Mesodermal cell (in vitro differentiated cells): ENCODE data around the gene HTR3E.
"Not testable (repeated sequence)": the region's sequence is repeated elsewhere in the genome, so short reads cannot be mapped to it uniquely, and the experiment has no call there.

Source experiments
- H3K27ac ChIP-seq: 2 replicates; pipeline ENCODE4 v1.7.0; 2013; ENCODE audit warnings: mild to moderate bottlenecking, low read depth, low read length, moderate library complexity; ENCODE audit not compliant: severe bottlenecking
- H3K36me3 ChIP-seq: 2 replicates; pipeline ENCODE4 v1.7.1; 2013; ENCODE audit warnings: mild to moderate bottlenecking, low read length, moderate library complexity; ENCODE audit not compliant: control insufficient read depth, insufficient read depth
- H3K4me1 ChIP-seq: one replicate; pipeline ENCODE4 v1.7.1; 2013; ENCODE audit warnings: mild to moderate bottlenecking, low read length; ENCODE audit not compliant: insufficient read depth, control insufficient read depth, poor library complexity, severe bottlenecking
- H3K4me3 ChIP-seq: 2 replicates; pipeline ENCODE4 v1.7.0; 2013; ENCODE audit warnings: low read length, control low read depth, mild to moderate bottlenecking; ENCODE audit not compliant: insufficient read depth, poor library complexity, severe bottlenecking; ENCODE audit errors: extremely low read depth
- H3K9me3 ChIP-seq: 2 replicates; pipeline ENCODE4 v1.7.1; 2013; ENCODE audit warnings: mild to moderate bottlenecking, low read length, moderate library complexity; ENCODE audit not compliant: control insufficient read depth
- WGBS, 2 experiments: methylation state at CpG; one replicate each; pipeline ENCODE4 v1.1.5; 2013; ENCODE audit warnings: missing lambda C conversion rate in 2 of 2; ENCODE audit not compliant: insufficient coverage in 2 of 2; 5-methylcytosine and 5-hydroxymethylcytosine counted together

HTR3E gene

GRCh38 chr3:184110316-184110725, 13.5 kb downstream of the HTR3E start:
- Histone ChIP-seq H3K4me1 (peaks cover 3% of the 10 kb centered on the region), H3K27ac (no peak overlapping the region), H3K36me3 (no peaks in the 10 kb centered on the region), H3K9me3 (no peaks in the 10 kb centered on the region), H3K4me3 (no peak overlapping the region)
- WGBS, 2 experiments: 56 to 73% methylated on average over 5 to 7 of the region's 7 CpGs

DNA sequence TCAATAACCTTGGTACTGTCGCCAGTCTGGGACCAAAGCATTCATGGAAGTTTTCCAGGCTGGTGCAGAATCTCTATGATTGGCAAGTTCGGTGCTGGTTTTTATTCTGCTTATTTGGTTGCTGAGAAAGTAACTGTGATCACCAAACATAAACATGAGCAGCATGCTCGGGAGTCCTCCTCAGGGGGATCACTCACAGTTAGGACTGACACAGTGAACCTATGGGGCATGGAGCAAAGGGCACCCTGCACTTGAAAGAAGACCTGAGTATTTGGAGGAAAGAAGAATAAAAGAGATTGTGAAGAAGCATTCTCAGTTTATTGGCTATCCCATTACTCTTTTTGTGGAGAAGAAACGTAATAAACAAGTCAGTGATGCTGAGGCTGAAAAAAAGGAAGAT, 19.2 kb downstream of the HTR3E start:
- H3K36me3 ChIP-seq: no peaks in the 10 kb centered on the region
- 83 to 87% methylated on average over 2 to 4 of the region's 4 CpGs for WGBS, 2 experiments
- no peaks in the 10 kb centered on the region for H3K4me1 ChIP-seq
- no peaks in the 10 kb centered on the region for H3K9me3 ChIP-seq
- H3K27ac ChIP-seq: no peak overlapping the region
- no peak overlapping the region for H3K4me3 ChIP-seq

DNA sequence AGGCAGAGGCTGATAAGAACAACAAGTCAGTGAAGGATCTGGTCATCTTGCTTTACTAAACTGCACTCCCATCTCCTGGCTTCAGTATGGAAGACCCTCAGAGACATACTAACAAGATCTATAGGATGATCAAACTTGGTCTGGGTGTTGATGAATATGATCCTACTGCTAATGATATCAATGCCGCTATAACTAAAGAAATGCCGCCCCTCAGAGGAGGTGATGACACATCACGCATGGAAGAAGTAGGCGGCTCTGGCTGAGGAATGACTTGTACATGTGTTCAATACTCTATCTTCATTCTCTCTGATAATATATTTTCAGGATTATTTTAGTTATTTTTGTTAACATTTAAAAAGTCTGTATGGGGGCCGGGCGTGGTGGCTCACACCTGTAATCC, 20.8 kb downstream of the HTR3E start:
- H3K36me3 ChIP-seq: no peaks in the 10 kb centered on the region
- whole genome bisulfite sequencing, 2 experiments: no CpG with 5 or more reads among the region's 6 CpGs

DNA sequence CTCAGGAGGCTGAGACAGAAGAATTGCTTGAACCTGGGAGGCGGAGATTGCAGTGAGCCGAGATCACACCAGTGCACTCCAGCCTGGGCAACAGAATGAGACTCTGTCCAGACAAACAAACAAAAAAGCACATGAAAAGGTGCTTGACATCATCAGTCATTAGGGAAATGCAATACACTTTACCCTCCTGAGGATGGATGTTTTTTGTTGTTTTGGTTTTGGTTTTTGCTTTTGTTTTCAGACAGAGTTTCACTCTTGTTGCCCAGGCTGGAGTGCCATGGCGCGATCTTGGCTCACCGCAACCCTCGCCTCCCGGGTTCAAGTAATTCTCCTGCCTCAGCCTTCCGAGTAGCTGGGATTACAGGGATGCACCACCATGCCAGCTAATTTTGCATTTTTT, 24.2 kb downstream of the HTR3E start:
- 94% methylated on average over 8 of the region's 8 CpGs for WGBS, 2 experiments
- not testable (repeated sequence) for H3K9me3 ChIP-seq, H3K4me1 ChIP-seq, H3K36me3 ChIP-seq, H3K4me3 ChIP-seq, H3K27ac ChIP-seq

More for the DNA sequence above, 20.8 kb downstream of the HTR3E start:
- no peaks in the 10 kb centered on the region for H3K9me3 ChIP-seq
- no peak overlapping the region for H3K27ac ChIP-seq
- H3K4me3 ChIP-seq: no peak overlapping the region
- no peaks in the 10 kb centered on the region for H3K4me1 ChIP-seq

DNA sequence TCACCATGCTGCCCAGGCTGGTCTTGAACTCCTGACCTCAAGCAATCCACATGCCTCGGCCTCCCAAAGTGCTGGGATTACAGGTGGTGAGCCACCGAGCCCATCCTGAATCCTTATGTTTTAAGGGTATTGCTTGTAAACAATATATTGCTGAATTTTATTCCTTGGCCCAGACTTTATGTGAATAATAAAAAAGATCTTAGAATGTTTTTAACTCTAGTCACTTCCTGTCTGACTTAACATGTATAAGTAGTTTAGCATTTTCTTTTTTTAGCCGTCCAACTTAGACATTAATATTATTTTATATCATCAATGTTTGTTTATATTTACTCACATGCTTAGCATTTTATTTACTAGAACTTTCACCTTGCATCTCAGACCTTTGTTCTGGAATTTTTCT, 29.1 kb downstream of the HTR3E start:
- Histone ChIP-seq H3K36me3 (no peaks in the 10 kb centered on the region), H3K4me1 (no peaks in the 10 kb centered on the region), H3K27ac (no peak overlapping the region), H3K9me3 (no peaks in the 10 kb centered on the region), H3K4me3 (no peak overlapping the region)
- no CpG with 5 or more reads among the region's 3 CpGs for WGBS, 2 experiments

- Histone ChIP-seq H3K9me3 (no peaks in the 10 kb centered on the region), H3K4me1 (peaks cover 3% of the 10 kb centered on the region), H3K27ac (no peak overlapping the region), H3K4me3 (no peak overlapping the region), H3K36me3 (no peaks in the 10 kb centered on the region)
- WGBS, 2 experiments: no CpG with 5 or more reads among the region's 2 CpGs
Observed at GRCh38 chr3:184129012-184129411, 32.1 kb downstream of the HTR3E start.

- Histone ChIP-seq H3K9me3 (no peaks in the 10 kb centered on the region), H3K4me3 (no peak overlapping the region), H3K27ac (no peak overlapping the region), H3K4me1 (peaks cover 3% of the 10 kb centered on the region), H3K36me3 (peaks cover 9% of the 10 kb centered on the region)
- WGBS, 2 experiments: 83% methylated on average over 1 of the region's 4 CpGs; no CpG with 5 or more reads in 1 of the 2 experiments
Observed at GRCh38 chr3:184132945-184133344, 36.1 kb downstream of the HTR3E start.

DNA sequence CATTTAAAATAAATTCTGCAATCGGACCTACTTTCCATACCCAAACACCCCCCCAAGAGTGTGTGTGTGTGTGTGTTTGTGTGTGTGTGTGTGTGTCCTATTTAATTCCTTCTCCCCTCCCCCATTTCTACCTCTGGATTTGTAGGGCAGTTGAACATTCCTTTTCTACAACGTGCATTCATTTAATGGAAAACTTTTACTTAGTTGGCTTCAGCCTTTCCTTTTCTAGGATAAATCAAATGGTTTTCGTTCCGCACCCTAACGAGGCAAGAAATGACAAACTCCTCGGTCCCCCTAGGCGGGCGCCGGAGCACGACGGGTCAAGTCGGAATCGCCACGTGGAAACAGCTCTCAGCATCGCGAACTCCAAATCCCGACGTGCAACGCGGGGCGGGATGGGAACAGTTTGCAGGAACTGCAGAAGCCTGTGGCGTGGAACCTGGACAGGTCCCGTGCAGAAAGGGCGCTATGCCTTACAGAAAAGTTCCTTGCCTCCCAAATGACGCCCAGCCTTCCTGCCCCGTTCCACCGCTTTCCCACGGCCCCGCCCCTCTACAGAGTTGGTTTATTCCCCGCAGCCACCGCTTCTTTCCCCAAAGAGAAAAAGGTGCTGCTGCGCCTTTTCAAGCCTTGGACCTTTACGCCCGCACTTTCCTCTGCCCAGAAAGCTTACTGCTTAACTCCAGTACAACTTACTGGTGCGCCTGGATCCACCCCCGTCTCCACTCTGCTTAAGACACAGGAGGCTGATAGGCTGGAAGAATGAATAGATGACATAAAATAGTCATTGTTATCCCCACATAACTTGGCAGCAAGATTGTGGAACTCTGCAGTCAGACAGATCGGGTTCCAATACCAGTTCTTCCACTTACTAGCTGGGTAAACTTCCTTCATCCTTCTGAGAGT, 37.2 kb downstream of the HTR3E start:
- Histone ChIP-seq H3K4me1 (peaks cover 3% of the 10 kb centered on the region), H3K9me3 (no peaks in the 10 kb centered on the region), H3K36me3 (peaks cover 14% of the 10 kb centered on the region), H3K27ac (peak overlapping the region; percentile 78), H3K4me3 (peak overlapping the region; percentile 85)
- 0 to 1% methylated on average over 28 to 29 of the region's 37 CpGs for WGBS, 2 experiments

- Histone ChIP-seq H3K4me3 (peak overlapping the region; percentile 85), H3K27ac (peak overlapping the region; percentile 78), H3K36me3 (peaks cover 21% of the 10 kb centered on the region), H3K9me3 (no peaks in the 10 kb centered on the region), H3K4me1 (peaks cover 3% of the 10 kb centered on the region)
- WGBS, 2 experiments: 0% methylated on average over 14 to 16 of the region's 21 CpGs
Observed at GRCh38 chr3:184134746-184135148, 37.9 kb downstream of the HTR3E start.

DNA sequence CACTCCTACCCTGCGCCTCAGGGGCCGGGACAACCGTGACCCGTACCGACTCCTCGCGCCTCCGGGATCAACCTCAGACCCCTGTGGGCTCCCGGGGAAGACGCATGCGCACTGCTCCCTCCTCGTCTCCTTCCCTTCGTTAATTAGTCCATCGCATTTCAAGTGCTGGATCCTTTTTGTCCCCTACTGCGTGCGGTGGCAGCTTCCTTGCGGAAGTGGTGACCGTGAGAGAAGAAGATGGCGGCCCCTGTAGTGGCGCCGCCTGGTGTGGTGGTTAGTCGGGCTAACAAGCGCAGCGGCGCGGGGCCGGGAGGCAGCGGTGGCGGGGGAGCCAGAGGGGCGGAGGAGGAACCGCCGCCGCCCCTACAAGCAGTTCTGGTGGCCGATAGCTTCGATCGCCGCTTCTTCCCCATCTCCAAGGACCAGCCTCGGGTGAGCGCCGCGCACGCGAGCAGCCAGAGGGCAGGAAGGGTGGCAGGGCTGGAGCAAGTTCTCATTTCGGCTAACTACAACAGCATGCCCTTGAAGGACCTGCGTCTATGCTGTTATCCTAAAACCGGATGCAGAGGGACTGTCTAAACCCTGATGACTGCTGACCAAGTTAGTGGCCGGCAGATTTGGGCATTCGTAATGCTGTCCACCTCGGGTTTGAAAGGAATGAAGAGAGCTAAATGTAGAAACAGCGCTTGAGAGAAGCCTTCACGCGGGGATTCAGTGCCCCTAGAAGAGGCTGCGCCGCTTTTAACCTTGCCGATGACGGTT, 38.5 kb downstream of the HTR3E start, which contains the start of gene EIF2B5:
Gene EIF2B5, plus strand, starts transcription at position 210 of the 762 bp plus-strand sequence. Its CDS starts 28 bp downstream, at position 238.
- Histone ChIP-seq H3K9me3 (no peaks in the 10 kb centered on the region), H3K27ac (peak within 1 kb of the TSS; percentile 78), H3K36me3 (peaks cover 26% of the 10 kb centered on the region), H3K4me3 (peak within 1 kb of the TSS; percentile 85), H3K4me1 (peaks cover 3% of the 10 kb centered on the region)
- 0% methylated on average over 48 to 53 of the region's 56 CpGs for WGBS, 2 experiments
